ENCODE results near the gene HLA-DOB. TPM values are rescaled to one million over a fixed set of nuclear protein-coding genes. Genes with fewer than 3 reads are reported as not detected.
A peak's percentile ranks its signal among the peaks of the same experiment; 100 is the strongest.

Gene HLA-DOB
- total RNA-seq, 1 donor from 2014 or later: 0.25 TPM

DNA sequence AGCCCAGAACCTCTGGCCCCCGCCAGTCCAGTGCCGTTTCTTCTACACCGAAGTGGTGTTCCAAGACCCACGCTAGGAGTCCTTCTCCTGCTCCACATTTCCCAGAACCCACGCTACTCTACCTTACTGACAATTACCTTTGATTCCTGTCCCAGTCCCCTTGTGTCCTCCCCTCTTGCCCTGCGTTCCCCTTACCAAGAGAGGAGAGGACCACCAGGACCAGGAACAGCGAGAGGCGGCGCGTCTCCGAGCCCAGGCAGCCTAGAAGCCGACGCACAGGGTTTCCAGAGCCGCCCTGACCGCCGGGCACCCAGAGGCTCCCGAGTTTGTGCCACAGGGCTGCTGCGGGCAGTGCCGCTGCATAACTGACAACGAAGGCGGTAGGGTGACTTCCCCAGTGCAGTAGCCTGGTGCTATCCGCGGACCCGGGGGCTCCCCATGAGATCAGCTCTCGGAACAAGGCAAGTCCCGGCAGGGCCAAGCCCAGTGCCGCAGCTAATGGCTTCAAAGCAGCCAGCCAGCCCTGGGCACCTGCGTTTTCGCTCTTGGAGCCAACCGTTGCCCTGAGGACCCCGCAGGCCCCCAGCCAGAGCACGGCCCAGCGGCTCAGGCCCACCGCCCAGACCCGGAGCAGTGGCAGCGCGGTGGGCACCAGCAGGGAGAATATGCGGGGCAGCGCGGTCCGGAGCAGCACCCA is 36.2 kb upstream of the HLA-DOB start:
- Mint-ChIP-seq H3K4me1 (ENCODE audit: low read depth) (peaks cover 24% of the 10 kb centered on the region), H3K27me3 (ENCODE audit: low read depth) (peaks cover 22% of the 10 kb centered on the region), H3K4me3 (ENCODE audit: unreplicated experiment) (peak overlapping the region; percentile 95), H3K36me3 (ENCODE audit: low read depth) (peaks cover 19% of the 10 kb centered on the region), H3K9me3 (ENCODE audit: low read depth) (no peaks in the 10 kb centered on the region), H3K27ac (ENCODE audit: unreplicated experiment) (peak overlapping the region; percentile 95)
- no peak for TF ChIP-seq CTCF (IDR thresholded peaks at IDR 0.05)
- no peak for DNase-seq (ENCODE audit: low spot score)

- H3K27ac Mint-ChIP-seq (ENCODE audit: unreplicated experiment): peak overlapping the region; percentile 95
- peak overlapping the region; percentile 95 for H3K4me3 Mint-ChIP-seq (ENCODE audit: unreplicated experiment)
- DNase-seq (ENCODE audit: low spot score): no peak
Measured at GRCh38 chr6:32852018-32852843, 35.4 kb upstream of the HLA-DOB start.

GRCh38 chr6:32851025-32851424 is 34.2 kb upstream of the HLA-DOB start:
- H3K27me3 Mint-ChIP-seq (ENCODE audit: low read depth): peaks cover 9% of the 10 kb centered on the region
- H3K36me3 Mint-ChIP-seq (ENCODE audit: low read depth): peaks cover 29% of the 10 kb centered on the region
- no peak for TF ChIP-seq CTCF (IDR thresholded peaks at IDR 0.05)
- H3K9me3 Mint-ChIP-seq (ENCODE audit: low read depth): no peaks in the 10 kb centered on the region
- no peak overlapping the region for H3K4me3 Mint-ChIP-seq (ENCODE audit: unreplicated experiment)
- H3K27ac Mint-ChIP-seq (ENCODE audit: unreplicated experiment): no peak overlapping the region
- H3K4me1 Mint-ChIP-seq (ENCODE audit: low read depth): peaks cover 24% of the 10 kb centered on the region
- no peak for DNase-seq (ENCODE audit: low spot score)

More at GRCh38 chr6:32852018-32852843, 35.4 kb upstream of the HLA-DOB start:
- Mint-ChIP-seq H3K36me3 (ENCODE audit: low read depth) (peaks cover 24% of the 10 kb centered on the region), H3K4me1 (ENCODE audit: low read depth) (peaks cover 24% of the 10 kb centered on the region), H3K27me3 (ENCODE audit: low read depth) (peaks cover 14% of the 10 kb centered on the region), H3K9me3 (ENCODE audit: low read depth) (no peaks in the 10 kb centered on the region)
- no peak for TF ChIP-seq CTCF (IDR thresholded peaks at IDR 0.05)

DNA sequence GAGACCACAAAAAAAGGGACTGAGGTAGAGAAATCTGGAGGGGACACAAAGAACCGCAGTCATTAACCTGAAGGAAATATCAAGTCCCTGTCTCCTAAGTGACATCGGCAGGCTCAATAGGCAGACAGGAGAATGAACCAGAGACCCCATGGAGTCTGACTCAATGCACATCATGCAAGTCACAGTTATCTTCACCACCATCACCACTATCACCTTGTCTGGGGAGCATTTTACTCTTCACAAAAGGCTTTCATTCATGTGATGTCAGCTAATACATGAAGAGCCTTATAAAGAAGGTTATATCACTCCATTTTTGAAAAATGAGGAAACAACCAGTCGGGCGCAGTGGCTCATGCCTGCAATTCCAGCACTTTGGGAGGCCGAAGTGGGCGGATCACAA is 32.3 kb upstream of the HLA-DOB start:
- H3K9me3 Mint-ChIP-seq (ENCODE audit: low read depth): no peaks in the 10 kb centered on the region
- DNase-seq (ENCODE audit: low spot score): no peak
- H3K4me3 Mint-ChIP-seq (ENCODE audit: unreplicated experiment): no peak overlapping the region
- H3K27me3 Mint-ChIP-seq (ENCODE audit: low read depth): no peaks in the 10 kb centered on the region
- TF ChIP-seq CTCF (IDR thresholded peaks at IDR 0.05): no peak
- peaks cover 22% of the 10 kb centered on the region for H3K4me1 Mint-ChIP-seq (ENCODE audit: low read depth)
- H3K27ac Mint-ChIP-seq (ENCODE audit: unreplicated experiment): no peak overlapping the region
- H3K36me3 Mint-ChIP-seq (ENCODE audit: low read depth): peaks cover 29% of the 10 kb centered on the region

DNA sequence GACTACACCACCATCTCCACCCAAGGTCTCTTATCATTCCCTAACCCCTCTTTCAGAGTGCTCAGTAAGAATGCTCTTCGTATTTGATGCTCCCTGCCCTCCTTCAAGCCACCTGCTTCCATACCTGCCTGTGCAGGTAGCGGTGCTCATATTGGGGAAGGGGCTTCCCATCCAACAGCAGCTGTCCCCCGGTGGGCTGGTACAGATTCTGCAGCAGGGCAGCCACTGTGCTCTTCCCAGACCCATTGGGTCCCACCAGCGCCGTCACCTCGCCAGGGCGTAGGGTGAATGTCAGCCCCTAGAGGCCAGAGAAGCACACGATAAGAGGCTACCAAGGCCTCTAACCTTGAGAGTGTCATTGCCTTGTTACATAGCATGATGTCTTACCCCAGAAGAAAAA is 31.0 kb upstream of the HLA-DOB start:
- TF ChIP-seq CTCF (IDR thresholded peaks at IDR 0.05): no peak
- H3K9me3 Mint-ChIP-seq (ENCODE audit: low read depth): no peaks in the 10 kb centered on the region
- no peak for DNase-seq (ENCODE audit: low spot score)
- peaks cover 29% of the 10 kb centered on the region for H3K36me3 Mint-ChIP-seq (ENCODE audit: low read depth)
- H3K4me3 Mint-ChIP-seq (ENCODE audit: unreplicated experiment): no peak overlapping the region
- H3K27ac Mint-ChIP-seq (ENCODE audit: unreplicated experiment): no peak overlapping the region
- no peaks in the 10 kb centered on the region for H3K27me3 Mint-ChIP-seq (ENCODE audit: low read depth)
- H3K4me1 Mint-ChIP-seq (ENCODE audit: low read depth): peaks cover 30% of the 10 kb centered on the region

Data from chondrocyte (in vitro differentiated cells).